HG03045 (cell line): ENCODE measurements around the gene GNB2.
A peak's percentile ranks its signal among the peaks of the same experiment; 100 is the strongest.
"Not testable (repeated sequence)": the region's sequence is repeated elsewhere in the genome, so short reads cannot be mapped to it uniquely, and the experiment has no call there.

Experiments used
- ATAC-seq: cut with Tn5 transposase; IDR thresholded peaks from one replicate; pipeline ENCODE4 v1.9.1; 2021; ENCODE audit warnings: mild to moderate bottlenecking, moderate library complexity; ENCODE audit not compliant: unreplicated experiment

Gene GNB2

DNA sequence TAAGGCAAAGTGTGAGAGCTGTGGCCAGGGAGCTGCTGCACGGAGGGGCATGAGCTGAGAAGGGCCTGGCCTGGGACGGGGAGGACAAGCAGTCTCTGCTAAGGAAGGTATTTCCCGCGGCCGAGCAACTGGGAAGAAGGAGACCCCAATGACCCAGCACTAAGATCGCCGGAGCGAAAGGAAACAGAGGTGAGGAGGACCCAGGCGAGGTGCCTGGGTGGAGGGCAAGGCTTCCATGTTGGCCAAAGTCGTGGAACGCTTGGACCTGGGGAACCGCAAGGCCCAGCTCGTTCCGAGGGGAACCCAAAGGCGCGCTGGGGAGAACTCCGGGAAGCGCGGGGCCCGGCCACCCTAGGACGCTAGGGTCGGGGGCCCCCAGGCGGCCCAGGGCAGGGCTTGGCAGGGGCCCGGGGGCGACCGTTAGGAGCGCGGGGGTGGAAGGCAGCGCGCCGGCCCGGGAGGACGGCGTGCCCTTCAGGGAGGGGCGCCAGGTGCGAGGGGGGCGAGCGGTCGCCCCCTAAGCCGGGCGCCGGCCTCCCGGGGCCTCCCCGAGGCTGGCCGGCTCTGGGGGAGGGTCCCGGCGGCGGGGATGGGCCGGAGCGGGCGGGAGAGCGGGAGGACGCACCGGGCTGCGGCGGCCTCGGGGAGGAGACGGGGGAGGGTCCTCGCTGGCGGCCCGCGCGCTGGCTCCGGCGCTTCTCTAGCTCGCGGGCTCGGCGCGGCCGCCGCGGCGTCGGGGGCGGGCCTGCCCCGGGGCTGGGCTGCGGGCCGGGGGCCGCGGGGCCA lies 20.0 kb downstream of the GNB2 start:
- peak; percentile 23 for ATAC-seq

DNA sequence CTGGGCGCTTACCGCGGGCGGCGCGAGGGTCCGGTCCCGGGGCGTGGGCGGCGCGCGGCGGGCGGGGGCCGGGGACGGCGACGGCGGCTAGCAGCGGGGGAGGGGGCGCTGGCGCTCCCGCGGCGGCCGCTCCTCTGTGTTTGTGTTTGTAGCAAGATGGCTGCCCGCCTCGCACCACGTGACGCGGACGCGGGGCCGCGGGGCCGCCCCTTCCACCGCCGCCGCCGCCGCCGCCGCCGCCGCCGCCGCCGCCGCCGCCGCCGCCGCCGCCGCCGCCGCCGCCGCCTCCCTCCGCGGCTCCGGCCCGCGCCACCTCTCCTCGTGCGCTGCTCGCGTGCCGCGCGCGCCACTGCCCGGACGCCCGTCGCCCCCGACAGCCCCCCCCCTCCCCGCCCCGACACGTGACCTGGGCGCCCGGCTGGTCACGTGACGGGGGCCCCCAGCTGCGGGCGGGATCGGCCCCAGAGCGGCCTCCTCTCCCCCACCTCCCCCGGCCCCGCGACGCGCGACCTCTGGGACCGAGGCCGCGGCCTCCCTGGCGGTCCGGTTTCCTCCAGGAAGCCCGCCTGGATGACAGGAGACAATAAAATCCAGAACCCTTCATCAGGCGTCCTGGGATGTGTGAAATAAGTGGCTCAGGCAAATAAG lies 20.7 kb downstream of the GNB2 start, which contains the start of gene GIGYF1:
TSS of gene GIGYF1 (minus strand) at position 153 of the 648 bp plus-strand sequence. CDS start 6,012 bp downstream, outside the sequence.
- peak; percentile 54 for ATAC-seq

GRCh38 chr7:100696123-100696521 lies 22.6 kb downstream of the GNB2 start:
- ATAC-seq = no peak

GRCh38 chr7:100699018-100699417 lies 25.5 kb downstream of the GNB2 start:
- ATAC-seq = no peak

- ATAC-seq = not testable (repeated sequence)
These were observed 27.5 kb downstream of the GNB2 start for GRCh38 chr7:100701089-100701488.

- peak; percentile 54 for ATAC-seq
These were observed 31.8 kb downstream of the GNB2 start for GRCh38 chr7:100705320-100705752.

- peak; percentile 92 for ATAC-seq
These were observed 32.5 kb downstream of the GNB2 start, which contains the start of gene POP7 for GRCh38 chr7:100705753-100706671. Gene POP7, plus strand, starts transcription at chr7:100706121. Its CDS starts 710 bp downstream, at chr7:100706831.

DNA sequence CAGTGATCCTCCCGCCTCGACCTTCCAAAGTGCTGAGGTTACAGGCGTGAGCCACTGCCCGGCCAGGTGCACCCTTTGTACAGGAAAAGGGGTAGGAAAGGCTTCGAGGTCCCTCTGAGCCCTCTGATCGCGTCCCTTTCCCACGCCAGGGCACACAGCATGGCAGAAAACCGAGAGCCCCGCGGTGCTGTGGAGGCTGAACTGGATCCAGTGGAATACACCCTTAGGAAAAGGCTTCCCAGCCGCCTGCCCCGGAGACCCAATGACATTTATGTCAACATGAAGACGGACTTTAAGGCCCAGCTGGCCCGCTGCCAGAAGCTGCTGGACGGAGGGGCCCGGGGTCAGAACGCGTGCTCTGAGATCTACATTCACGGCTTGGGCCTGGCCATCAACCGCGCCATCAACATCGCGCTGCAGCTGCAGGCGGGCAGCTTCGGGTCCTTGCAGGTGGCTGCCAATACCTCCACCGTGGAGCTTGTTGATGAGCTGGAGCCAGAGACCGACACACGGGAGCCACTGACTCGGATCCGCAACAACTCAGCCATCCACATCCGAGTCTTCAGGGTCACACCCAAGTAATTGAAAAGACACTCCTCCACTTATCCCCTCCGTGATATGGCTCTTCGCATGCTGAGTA lies 33.3 kb downstream of the GNB2 start:
- ATAC-seq = no peak

DNA sequence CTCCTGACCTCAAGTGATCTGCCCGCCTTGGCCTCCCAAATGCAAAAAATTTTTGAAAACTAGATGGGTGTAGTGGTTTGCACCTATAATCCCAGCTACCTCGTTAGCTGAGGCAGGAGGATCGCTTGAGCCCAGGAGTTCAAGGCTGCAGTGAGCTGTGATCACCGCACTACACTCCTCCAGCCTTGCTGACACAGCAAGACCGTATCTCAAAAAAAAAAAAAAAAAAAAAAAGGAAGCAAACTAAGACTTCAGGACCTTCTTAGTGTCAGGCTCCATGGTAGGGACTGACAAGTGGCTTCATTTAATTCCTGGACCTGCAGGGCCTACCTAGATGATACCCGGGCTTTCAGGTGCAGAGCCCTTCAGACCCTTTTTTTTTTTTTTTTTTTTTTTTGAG lies 34.9 kb downstream of the GNB2 start:
- no peak for ATAC-seq

DNA sequence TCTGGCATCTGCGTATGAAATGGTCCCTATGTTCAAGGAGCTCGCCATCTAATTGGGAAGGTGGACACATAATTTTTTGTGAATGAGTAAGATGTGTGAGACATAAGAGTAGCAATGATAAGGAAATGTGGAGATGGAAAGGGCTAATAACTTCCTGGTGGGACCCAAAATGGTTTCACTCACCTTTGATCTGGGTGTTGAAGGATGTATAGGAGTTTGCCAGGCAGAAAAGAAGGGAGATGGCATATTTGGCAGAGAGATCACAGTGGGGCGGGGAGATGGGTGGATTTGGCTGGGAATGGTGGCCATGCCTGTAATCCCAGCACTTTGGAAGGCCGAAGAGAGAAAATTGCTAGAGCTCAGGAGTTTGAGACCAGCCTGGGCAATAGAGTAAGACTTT lies 36.9 kb downstream of the GNB2 start:
- no peak for ATAC-seq

DNA sequence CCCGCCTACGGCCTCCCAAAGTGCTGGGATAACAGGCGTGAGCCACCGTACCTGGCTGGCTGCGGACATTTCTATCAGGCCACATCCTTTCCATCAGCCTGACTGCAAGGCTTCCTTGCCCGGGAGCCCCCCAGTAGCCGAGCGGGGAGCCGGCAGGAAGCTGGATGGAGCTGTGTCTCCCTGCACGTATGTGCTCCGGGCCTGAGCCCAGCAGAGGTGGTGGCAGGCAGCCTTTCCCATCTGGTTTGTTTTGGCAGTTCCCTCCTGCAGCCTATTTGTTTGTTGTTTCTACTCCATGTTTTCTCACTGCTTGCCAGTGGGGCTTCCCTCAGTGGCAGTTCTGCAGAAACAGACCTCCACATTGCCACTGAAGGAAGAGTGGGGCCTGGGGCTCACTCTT lies 37.8 kb downstream of the GNB2 start:
- no peak for ATAC-seq

GRCh38 chr7:100714725-100715124 lies 41.2 kb downstream of the GNB2 start:
- ATAC-seq = no peak

GRCh38 chr7:100717073-100717472 lies 43.5 kb downstream of the GNB2 start:
- ATAC-seq = not testable (repeated sequence)

DNA sequence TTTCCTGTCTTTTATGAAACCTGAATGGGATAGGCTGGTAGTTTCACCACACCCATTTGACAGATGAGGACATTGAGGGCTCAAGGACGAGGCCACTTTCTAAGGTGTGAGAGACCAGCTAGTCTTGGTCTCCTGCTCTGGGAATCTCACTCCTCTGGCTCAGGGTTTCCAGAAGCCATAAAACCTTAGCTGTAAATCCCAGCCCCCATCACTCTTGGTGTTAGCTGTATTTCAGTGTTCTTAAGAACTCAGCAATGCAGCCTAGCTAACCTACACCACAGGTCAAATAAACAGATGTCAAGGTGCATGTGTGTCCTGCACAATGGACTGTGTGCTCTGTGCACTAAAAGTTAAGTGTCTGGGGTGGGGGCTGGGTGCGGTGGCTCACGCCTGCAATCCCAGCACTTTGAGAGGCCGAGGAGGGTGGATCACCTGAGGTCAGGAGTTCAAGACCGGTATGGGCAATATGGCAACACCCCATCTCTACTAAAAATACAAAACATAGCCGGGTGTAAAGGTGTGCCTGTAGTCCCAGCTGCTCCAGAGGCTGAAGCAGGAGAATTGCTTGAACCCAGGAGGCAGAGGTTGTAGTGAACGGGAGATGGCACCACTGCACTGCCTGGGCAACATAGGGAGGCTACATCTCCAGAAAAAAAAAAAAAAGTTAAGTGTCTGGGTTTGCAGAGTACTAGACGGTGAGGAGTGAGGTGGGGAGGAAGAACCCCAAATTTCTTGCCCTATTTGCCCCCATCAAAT lies 46.2 kb downstream of the GNB2 start:
- no peak for ATAC-seq

DNA sequence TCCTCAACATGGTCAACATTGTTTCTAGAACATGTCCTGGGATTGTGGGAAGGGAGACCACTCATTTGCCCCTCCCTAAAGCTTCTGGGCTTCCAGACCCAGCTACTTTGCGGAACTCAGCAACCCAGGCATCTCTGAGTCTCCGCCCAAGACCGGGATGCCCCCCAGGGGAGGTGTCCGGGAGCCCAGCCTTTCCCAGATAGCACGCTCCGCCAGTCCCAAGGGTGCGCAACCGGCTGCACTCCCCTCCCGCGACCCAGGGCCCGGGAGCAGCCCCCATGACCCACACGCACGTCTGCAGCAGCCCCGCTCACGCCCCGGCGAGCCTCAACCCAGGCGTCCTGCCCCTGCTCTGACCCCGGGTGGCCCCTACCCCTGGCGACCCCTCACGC lies 46.7 kb downstream of the GNB2 start, which contains the start of gene EPO:
TSS of gene EPO (plus strand) at position 190 of the 392 bp plus-strand sequence. CDS start 513 bp downstream, outside the sequence.
- ATAC-seq = no peak

GRCh38 chr7:100720671-100721504 lies 47.3 kb downstream of the GNB2 start:
- no peak for ATAC-seq

GRCh38 chr7:100721505-100721812 lies 47.9 kb downstream of the GNB2 start:
- ATAC-seq = no peak

- no peak for ATAC-seq
These were observed 49.1 kb downstream of the GNB2 start for GRCh38 chr7:100722480-100723212.
